Stimulated activated CD8-positive, alpha-beta memory T cell treated with anti-CD3 and anti-CD28 coated beads, Interleukin-2, amount 100 ng/mL, for 48 hours (primary cell): ENCODE data around the gene DTX3.

Source experiments
- DNase-seq, 2 donors: peaks; one replicate each; pipeline ENCODE4 v3.0.0-alpha.2; 2020; ENCODE audit warnings: low read depth in 2 of 2

DTX3 gene

GRCh38 chr12:57620245-57620935 lies 15.8 kb downstream of the DTX3 start:
- DNase-seq = no peak

DNA sequence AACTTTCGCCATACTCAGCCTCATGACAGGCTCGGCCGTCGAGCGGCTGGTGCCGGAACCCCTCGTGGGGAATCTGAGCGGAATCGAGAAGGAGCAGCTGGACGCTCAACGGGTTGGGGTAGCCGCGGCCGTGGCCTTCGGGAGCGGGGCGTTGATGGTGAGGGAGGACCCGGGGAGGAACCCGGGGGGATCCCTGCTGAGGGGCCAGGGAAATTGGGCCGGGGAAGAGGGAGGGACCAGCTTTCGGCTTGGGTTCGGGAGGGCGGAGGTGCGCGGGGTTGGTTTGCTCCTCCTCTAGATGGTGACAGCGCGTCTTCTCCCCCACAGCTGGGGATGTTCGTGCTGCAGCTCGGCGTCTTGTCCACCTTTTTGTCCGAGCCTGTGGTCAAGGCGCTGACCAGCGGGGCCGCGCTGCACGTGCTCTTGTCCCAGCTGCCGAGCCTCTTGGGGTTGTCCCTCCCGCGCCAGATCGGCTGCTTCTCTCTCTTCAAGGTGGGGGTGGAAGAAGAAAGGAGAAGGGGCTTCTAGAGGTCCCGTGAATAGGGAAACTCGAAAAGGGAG lies 16.4 kb downstream of the DTX3 start:
- DNase-seq = no peak

DNA sequence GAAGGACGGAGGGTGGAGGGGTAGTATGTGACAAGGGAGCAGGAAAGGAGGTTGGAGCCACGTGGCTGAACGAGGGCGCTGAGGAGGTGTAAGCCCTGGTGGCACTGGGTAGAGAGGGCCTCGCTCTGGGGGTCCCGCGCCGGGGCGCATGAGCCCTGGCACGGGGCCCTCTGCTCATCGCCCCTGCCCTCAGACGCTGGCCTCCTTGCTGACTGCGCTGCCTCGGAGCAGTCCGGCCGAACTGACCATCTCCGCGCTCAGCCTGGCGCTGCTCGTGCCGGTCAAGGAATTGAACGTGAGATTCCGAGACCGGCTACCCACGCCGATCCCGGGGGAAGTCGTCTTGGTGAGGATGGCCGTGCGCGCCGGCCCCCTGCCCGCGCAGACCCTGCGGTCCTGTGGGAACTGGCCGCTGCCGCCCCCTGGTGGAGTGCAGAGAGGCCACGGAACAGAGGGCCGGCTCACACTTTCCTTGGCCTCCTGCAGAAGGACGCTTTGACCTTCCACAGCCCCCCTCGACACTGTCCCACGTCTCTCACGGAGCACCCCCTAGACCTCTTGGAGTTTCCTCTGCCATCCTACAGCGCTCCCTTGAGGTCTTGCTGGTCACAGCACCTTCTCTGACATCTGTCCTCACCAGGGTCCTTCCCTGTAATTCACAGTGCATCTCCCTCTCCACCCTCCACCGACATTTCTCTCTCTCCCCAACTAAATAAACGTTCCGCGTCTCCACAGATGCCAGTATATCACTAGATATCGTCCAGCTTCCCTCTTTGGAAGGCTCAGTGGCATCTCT lies 17.1 kb downstream of the DTX3 start:
- peak; percentile 49 to 59 for DNase-seq

DNA sequence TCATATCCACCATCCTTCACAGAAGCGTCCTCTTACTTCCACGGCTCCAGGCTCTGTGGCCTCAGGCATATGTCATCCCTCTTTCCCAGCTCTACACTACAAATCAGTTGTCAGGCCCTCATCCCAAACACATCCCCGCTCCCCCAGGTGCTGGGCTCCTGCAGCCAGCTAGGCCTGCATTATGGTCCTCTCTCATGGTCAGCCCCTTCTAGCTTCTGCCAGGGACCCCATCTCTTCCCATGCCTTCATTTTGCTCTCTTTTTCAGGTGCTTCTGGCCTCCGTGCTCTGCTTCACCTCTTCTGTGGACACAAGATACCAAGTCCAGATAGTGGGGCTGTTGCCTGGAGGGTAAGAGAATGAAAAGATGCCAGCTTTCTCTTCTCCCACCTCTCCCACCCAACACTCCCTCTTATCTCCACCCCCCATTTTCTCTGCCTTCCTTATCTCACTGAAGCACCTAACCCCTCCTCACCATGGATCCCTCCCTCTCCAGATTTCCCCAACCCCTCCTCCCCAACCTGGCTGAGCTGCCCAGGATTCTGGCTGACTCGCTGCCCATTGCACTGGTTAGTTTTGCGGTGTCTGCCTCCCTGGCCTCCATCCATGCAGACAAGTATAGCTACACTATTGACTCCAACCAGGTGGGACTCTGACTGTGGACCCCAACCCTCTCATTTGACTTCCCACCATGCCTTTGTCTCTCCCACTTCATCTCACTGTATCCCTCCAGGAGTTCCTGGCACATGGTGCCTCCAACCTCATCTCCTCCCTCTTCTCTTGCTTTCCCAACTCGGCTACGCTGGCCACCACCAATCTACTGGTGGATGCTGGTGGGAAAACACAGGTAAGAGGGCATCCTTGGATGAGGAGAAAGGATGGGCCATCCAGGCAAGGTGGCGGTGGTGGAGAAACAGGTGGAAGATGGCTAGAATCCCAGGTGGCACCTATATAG lies 17.9 kb downstream of the DTX3 start:
- no peak for DNase-seq

DNA sequence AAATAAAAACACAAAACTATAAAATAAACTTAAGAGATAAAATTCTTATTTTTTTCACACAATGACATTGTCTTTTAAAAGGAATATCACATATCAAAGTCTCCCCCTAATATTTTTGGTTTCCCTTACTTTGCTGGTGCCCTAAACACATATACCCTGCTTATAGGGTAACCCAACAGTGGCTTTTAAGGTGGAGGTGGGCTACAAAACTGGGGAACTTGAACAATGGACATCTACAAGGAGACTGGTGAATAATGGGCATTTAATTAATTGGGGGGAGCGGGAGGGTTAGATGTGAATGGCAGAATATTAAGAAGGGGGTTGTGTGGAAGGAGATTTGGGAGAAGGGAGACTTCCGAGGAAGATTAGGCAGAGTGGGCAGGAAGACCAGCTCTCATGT lies 18.8 kb downstream of the DTX3 start:
- DNase-seq = no peak

GRCh38 chr12:57623811-57624390 lies 19.3 kb downstream of the DTX3 start:
- DNase-seq = no peak

DNA sequence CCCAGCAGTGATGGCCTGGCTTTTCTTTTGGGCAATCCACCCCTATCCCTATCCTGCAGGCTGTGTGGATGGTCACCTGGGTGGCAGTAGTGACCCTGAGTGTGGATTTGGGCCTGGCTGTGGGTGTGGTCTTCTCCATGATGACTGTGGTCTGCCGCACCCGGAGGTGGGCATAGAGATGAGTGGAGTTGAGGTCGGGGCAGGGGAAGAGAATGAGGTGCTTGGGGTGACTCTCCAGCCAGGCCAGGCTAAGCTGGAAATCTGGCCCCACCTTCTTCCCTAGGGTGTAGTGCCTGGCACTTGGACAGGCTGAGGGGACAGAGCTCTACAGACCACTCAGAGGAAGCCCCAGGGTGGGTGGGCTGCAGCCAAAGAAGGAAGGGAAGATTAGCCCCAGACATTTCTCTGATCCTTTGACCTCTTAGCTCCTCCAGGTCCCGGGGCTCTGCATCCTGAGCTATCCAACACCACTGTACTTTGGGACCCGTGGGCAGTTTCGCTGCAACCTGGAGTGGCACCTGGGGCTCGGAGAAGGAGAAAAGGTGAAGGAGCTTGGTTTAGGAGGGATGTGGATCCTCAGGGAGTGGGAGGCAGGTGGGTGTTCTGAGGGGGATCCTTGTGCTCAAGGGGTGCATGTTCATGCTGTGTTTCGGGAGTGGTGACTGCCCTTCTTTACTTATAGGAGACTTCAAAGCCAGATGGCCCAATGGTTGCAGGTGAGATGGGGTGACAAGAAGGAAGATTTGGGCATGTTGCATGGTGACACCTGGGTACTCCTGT lies 20.0 kb downstream of the DTX3 start:
- DNase-seq = no peak

- DNase-seq = no peak
Observed at GRCh38 chr12:57625261-57626032, 20.8 kb downstream of the DTX3 start.

DNA sequence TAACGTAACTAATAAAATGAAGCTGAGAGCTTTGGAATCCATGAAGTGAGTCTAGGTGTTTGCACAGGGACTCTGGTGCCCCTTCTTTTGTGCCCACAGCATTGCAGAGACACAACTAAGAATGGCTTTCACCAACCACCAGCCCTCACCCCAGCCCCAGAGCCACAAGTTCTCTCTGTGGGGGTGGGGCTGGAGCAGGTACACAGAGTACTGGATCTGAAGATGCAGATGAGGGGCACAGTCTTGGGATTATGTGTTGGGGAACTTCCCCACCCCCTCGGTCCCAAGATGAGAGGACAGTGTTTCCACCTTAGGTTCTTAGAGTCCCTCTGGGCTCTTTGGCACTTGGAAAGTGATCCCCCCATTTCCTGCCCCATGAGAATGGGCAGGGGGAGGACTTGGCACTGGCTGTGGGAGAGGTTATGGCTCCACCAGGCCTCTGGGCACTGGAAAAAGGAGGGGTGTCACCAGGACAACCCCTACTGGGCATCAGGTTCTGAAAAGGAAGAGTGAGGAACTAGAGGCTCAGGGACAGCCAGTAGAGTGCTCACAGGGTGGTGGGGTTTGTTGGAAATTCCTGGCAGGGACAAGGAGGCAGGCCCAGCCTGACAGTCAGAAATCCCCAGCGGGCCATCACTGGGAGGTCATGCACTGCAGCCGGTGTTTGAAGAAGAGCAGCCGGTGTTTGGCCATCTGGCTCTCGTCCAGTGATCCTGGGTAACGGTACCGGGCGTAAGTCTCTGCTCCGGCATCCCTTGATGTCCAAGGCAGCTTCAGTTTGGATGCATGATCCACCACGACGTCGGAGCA lies 21.7 kb downstream of the DTX3 start:
- no peak for DNase-seq

DNA sequence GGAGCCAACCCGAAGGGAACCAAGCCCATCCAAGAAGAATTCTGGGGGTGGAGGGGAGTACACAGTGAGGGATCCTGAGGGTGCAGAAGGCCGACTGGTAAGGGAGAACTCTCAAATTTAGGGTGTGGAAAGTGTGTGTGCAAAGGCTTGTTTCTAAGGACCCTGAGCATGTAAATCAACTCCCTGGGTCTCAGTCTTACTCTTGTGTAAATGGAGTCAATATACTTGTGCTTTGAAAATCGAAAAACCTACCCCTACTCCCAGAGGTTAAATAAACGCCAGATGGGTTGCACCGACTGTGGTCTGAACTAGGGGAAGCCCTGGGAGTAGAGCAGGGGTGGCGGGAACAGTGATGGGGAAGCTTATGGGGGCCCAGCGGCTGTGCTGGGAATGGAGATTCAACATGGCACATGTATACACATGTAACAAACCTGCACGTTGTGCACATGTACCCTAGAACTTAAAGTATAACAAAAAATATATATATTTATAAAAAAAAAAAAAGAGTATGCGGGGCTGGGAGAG lies 22.4 kb downstream of the DTX3 start:
- no peak for DNase-seq

GRCh38 chr12:57627501-57628279 lies 23.1 kb downstream of the DTX3 start:
- DNase-seq = no peak

GRCh38 chr12:57628280-57629191 lies 23.9 kb downstream of the DTX3 start:
- DNase-seq = no peak

- no peak for DNase-seq
Observed at GRCh38 chr12:57629897-57630471, 25.4 kb downstream of the DTX3 start.

DNA sequence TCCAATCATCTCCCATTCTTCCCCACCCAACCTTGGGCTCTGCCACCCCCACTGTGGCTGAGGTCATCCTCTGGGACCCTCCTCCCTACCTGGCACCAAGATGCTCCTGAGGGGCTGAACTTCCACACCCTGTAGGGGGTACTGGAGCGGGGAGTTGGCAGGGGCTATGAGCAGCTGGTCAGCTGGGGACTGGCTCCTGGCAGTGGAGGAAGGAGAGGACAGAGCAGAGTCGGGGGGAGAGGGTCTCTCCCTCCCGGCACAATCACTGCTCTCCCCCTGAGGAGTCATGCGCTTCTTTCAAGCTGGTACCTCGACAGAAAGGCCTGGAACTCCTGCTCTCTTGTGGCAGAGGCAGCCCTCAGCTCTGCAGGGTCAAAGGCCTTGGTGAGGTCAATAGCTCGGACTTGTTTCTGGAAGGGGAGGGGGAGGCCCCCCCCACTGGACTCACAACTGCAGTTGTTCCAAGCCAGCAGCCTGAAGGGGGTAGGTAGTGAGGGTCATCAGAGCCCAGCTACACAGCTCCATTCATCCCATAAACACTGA lies 26.3 kb downstream of the DTX3 start:
- DNase-seq = no peak

- no peak for DNase-seq
Observed at GRCh38 chr12:57631566-57632072, 27.0 kb downstream of the DTX3 start.
